A673 (cell line): ENCODE results near the gene TPD52L1. TPM values are rescaled to one million over a fixed set of nuclear protein-coding genes. Genes with fewer than 3 reads are reported as not detected.

Source experiments
- BruUV-seq: library from RNA; stranded (reverse); fragments of 400-500 nt; replicated peaks from 2 replicates; lab custom pipeline; 2021; lab: Mats Ljungman, UMichigan
- CTCF ChIA-PET: fragments of 300-600 bp; sonication (Branson Sonifier 250); formaldehyde crosslinking; loops from one replicate; lab custom pipeline; 2022; ENCODE audit warnings: antibody characterized with exemption; lab: Charles Lee
- POLR2A ChIA-PET: fragments of 300-600 bp; sonication (Branson Sonifier 250); formaldehyde crosslinking; loops from one replicate; lab custom pipeline; 2022; ENCODE audit warnings: antibody characterized with exemption; ENCODE audit not compliant: low non-redundant PET; lab: Charles Lee
- DNase-seq: peaks from one replicate; pipeline ENCODE4 v3.0.0-alpha.2; 2015; ENCODE audit warnings: low spot score
- H3K27ac ChIP-seq: fragments of 200-600 bp; sonication (generic); 2 replicates; pipeline ENCODE4 v1.5.1; 2016; ENCODE audit warnings: mixed run types, low read depth, mild to moderate bottlenecking, mixed read lengths, antibody characterized with exemption, low read length; ENCODE audit not compliant: poor library complexity, severe bottlenecking
- H3K27me3 ChIP-seq: fragments of 200-600 bp; sonication (generic); replicated peaks from 2 replicates; pipeline ENCODE4 v1.6.1; 2017; ENCODE audit warnings: mixed run types, low read depth, mild to moderate bottlenecking, mixed read lengths, antibody characterized with exemption, low read length; ENCODE audit not compliant: insufficient read depth, poor library complexity
- H3K36me3 ChIP-seq: fragments of 200-600 bp; sonication (generic); 2 replicates; pipeline ENCODE4 v1.6.1; 2016; ENCODE audit warnings: mixed run types, mild to moderate bottlenecking, mixed read lengths, antibody characterized with exemption, low read length; ENCODE audit not compliant: insufficient read depth, poor library complexity, severe bottlenecking
- H3K4me1 ChIP-seq: fragments of 200-600 bp; sonication (generic); 2 replicates; pipeline ENCODE4 v1.6.1; 2017; ENCODE audit warnings: mixed run types, mild to moderate bottlenecking, mixed read lengths, antibody characterized with exemption, low read length; ENCODE audit not compliant: insufficient read depth, poor library complexity, severe bottlenecking
- H3K4me3 ChIP-seq: fragments of 200-600 bp; sonication (generic); 2 replicates; pipeline ENCODE4 v1.5.1; 2016; ENCODE audit warnings: low read depth, mixed run types, mild to moderate bottlenecking, mixed read lengths, low read length; ENCODE audit not compliant: poor library complexity, severe bottlenecking
- H3K9me3 ChIP-seq: fragments of 200-600 bp; sonication (generic); 2 replicates; pipeline ENCODE4 v1.6.1; 2016; ENCODE audit warnings: mixed run types, low read depth, mild to moderate bottlenecking, mixed read lengths, antibody characterized with exemption, low read length; ENCODE audit not compliant: poor library complexity, severe bottlenecking
- EZH2 ChIP-seq: fragments of 200-600 bp; sonication (generic); IDR thresholded peaks from 2 replicates; pipeline ENCODE4 v1.6.1; 2017; ENCODE audit warnings: borderline replicate concordance, low read depth, mild to moderate bottlenecking, mixed read lengths, antibody characterized with exemption, low read length; ENCODE audit not compliant: poor library complexity, severe bottlenecking
- intact Hi-C: fragments of 100-400 bp; cut with micrococcal nuclease; formaldehyde crosslinking; loops from one replicate; pipeline ENCODE4 v1.10.0; 2022; ENCODE audit not compliant: unreplicated experiment
- total RNA-seq: library from RNA; stranded (reverse); gene quantifications from 2 replicates; pipeline ENCODE4 v1.2.3, GENCODE V29; 2021
- TF ChIP-seq, protein P1 (sequence below): fragments of 300-800, 200-600 bp; sonication (generic); conservative IDR thresholded peaks from 2 replicates; pipeline ENCODE4 v1.5.1; 2017; ENCODE audit warnings: low read depth, mild to moderate bottlenecking, antibody characterized with exemption, low read length, moderate library complexity, mixed read lengths

The TPD52L1 gene
- total RNA-seq, 1 experiment from 2014 or later, result 2.0 TPM

DNA sequence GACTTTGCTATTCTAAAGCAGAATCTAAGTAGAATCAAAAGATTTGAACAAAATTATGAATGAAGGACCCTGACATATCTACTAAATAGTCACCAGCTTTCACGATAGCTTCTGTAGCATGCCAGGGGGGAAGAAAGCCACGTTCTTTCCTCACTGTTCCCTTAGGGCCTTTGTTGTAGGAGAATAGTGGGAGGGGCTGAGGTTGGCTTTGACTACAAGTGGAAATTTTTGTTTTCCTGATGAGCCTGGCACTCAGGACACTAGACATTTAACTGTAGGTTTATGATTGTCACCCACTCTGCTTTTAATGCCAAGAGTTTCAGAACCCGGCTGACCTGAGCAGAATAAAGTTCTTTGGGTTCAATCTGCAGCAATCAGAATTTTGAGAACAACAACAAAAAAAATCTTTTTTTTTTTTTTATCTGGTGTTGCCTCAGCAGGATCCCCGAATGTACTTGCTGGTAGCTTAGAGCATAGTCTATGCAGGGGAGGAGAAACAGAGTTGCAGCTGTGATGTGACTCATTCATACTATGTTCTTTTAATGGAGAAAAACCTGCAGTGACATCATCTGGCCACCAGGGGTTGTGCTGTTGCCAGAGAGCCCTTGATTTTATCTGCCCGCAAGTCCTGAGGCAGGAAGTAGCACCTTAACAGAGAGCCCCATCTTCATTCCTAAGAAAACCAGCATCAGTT, 38.5 kb downstream of the TPD52L1 start:
- Histone ChIP-seq H3K27me3 (no peaks in the 10 kb centered on the region), H3K36me3 (no peaks in the 10 kb centered on the region), H3K9me3 (no peaks in the 10 kb centered on the region), H3K4me1 (peaks cover 5% of the 10 kb centered on the region), H3K27ac (no peak overlapping the region), H3K4me3 (no peak overlapping the region)
- BruUV-seq, result no TSS peak
- CTCF ChIA-PET, result interaction anchor here (0.7 to 1.5 kb wide), 3 partner anchors 12 to 189 kb away, joined by 3 read pairs; no protein-coding TSS in a partner anchor
- POLR2A ChIA-PET, result interaction anchor here (0.5 kb wide), 1 partner anchor 12 kb away, joined by 3 read pairs; no protein-coding TSS in a partner anchor
- no peak for TF ChIP-seq EZH2
- TF ChIP-seq, protein P1, sequence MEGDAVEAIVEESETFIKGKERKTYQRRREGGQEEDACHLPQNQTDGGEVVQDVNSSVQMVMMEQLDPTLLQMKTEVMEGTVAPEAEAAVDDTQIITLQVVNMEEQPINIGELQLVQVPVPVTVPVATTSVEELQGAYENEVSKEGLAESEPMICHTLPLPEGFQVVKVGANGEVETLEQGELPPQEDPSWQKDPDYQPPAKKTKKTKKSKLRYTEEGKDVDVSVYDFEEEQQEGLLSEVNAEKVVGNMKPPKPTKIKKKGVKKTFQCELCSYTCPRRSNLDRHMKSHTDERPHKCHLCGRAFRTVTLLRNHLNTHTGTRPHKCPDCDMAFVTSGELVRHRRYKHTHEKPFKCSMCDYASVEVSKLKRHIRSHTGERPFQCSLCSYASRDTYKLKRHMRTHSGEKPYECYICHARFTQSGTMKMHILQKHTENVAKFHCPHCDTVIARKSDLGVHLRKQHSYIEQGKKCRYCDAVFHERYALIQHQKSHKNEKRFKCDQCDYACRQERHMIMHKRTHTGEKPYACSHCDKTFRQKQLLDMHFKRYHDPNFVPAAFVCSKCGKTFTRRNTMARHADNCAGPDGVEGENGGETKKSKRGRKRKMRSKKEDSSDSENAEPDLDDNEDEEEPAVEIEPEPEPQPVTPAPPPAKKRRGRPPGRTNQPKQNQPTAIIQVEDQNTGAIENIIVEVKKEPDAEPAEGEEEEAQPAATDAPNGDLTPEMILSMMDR, result peak; percentile 83
- intact Hi-C loops, result no loop called here
- DNase-seq, result peak; percentile 88

DNA sequence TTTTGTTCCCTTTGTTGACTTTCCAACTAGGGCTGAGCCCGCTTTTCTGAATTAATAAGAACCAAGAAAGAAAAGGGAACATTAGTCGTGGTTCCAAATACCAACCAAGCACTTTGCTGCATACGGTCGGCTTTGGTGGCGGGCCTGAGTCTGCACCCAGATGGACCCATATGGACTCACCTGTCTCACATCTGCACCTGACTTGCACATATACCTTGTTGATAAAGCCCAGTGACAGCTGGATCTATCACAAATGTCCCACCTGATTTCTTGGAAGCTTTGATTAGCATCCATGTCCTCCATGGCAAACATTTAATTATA, 39.0 kb downstream of the TPD52L1 start:
- POLR2A ChIA-PET, result no interaction called here

DNA sequence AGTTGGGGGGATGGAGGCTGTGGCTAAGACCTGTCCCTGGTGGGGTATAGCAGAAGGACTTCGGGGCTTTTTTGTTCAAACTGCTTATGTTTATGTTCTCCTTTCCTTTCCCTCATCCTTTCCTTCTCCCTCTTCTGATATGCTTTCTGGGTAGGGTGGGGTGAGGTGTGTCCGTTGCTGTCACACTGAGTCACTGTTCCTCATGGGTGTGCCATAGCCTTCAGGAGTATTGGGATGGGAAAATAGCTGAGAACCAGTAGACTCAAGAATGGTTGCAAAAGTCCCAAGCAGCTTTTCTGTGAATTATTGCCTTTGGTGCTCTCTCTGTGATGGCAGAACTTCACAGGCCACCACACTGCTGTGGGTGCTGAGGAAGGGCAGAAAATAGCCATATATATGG, 39.6 kb downstream of the TPD52L1 start:
- POLR2A ChIA-PET, result no interaction called here
- intact Hi-C loops, result no loop called here

More for the DNA sequence above, 39.0 kb downstream of the TPD52L1 start:
- H3K27me3 ChIP-seq, result no peaks in the 10 kb centered on the region
- BruUV-seq, result no TSS peak
- peaks cover 5% of the 10 kb centered on the region for H3K4me1 ChIP-seq
- no peak for TF ChIP-seq EZH2
- TF ChIP-seq, protein P1, result no peak
- CTCF ChIA-PET, result interaction anchor here (0.7 to 1.5 kb wide), 2 partner anchors 12 to 189 kb away, joined by 3 read pairs; no protein-coding TSS in a partner anchor
- no peaks in the 10 kb centered on the region for H3K9me3 ChIP-seq
- H3K4me3 ChIP-seq, result no peak overlapping the region
- no peaks in the 10 kb centered on the region for H3K36me3 ChIP-seq
- H3K27ac ChIP-seq, result no peak overlapping the region
- DNase-seq, result no peak
- intact Hi-C loops, result no loop called here

More for the DNA sequence above, 39.6 kb downstream of the TPD52L1 start:
- Histone ChIP-seq H3K4me3 (no peak overlapping the region), H3K36me3 (no peaks in the 10 kb centered on the region), H3K27ac (no peak overlapping the region), H3K9me3 (no peaks in the 10 kb centered on the region), H3K4me1 (peaks cover 9% of the 10 kb centered on the region), H3K27me3 (no peaks in the 10 kb centered on the region)
- no TSS peak for BruUV-seq
- TF ChIP-seq, protein P1, result no peak
- no peak for TF ChIP-seq EZH2
- CTCF ChIA-PET, result interaction anchor here (0.6 to 1.5 kb wide), 2 partner anchors 13 to 359 kb away, joined by 3 to 4 read pairs; no protein-coding TSS in a partner anchor
- no peak for DNase-seq
